Measurements from ENCODE around the gene ICE1.

GRCh38 chr5:5456858-5457257 lies 34.4 kb downstream of the ICE1 start:
- TF ChIP-seq TAF1 (IDR thresholded peaks at IDR 0.05; ENCODE audit: borderline replicate concordance, insufficient read depth, low read length) (no peak), POLR2AphosphoS5 (IDR thresholded peaks at IDR 0.05; ENCODE audit: low read depth, low read length) (no peak), REST (IDR thresholded peaks at IDR 0.05; ENCODE audit: insufficient read depth in 1 of 2, low read depth in 2 of 2, low read length in 2 of 2) (no peak), SIN3A (IDR thresholded peaks at IDR 0.05; ENCODE audit: borderline replicate concordance, insufficient read depth, low read length) (no peak)
